Measurements from ENCODE around the gene EHD1.

The EHD1 gene

GRCh38 chr11:64839887-64840782 is 38.3 kb downstream of the EHD1 start:
- H3K4me1 Mint-ChIP-seq, result peaks cover 9% of the 10 kb centered on the region
- H3K27me3 Mint-ChIP-seq (ENCODE audit: low read depth), result peaks cover 9% of the 10 kb centered on the region
- TF ChIP-seq CTCF (IDR thresholded peaks at IDR 0.05; ENCODE audit: unreplicated experiment in 3 of 3), result no peak
- no peak overlapping the region for H3K27ac Mint-ChIP-seq
- H3K9me3 Mint-ChIP-seq, result no peaks in the 10 kb centered on the region
- no peaks in the 10 kb centered on the region for H3K36me3 Mint-ChIP-seq (ENCODE audit: low read depth)
- no peak overlapping the region for H3K4me3 Mint-ChIP-seq

GRCh38 chr11:64839335-64839734 is 39.1 kb downstream of the EHD1 start:
- Mint-ChIP-seq H3K4me1 (peaks cover 9% of the 10 kb centered on the region), H3K4me3 (no peak overlapping the region), H3K9me3 (no peaks in the 10 kb centered on the region), H3K27ac (no peak overlapping the region), H3K36me3 (ENCODE audit: low read depth) (no peaks in the 10 kb centered on the region), H3K27me3 (ENCODE audit: low read depth) (peaks cover 8% of the 10 kb centered on the region)
- TF ChIP-seq CTCF (IDR thresholded peaks at IDR 0.05; ENCODE audit: unreplicated experiment in 3 of 3), result no peak

GRCh38 chr11:64838600-64839334 is 39.7 kb downstream of the EHD1 start:
- Mint-ChIP-seq H3K4me1 (peaks cover 5% of the 10 kb centered on the region), H3K4me3 (no peak overlapping the region), H3K36me3 (ENCODE audit: low read depth) (no peaks in the 10 kb centered on the region), H3K9me3 (no peaks in the 10 kb centered on the region), H3K27me3 (ENCODE audit: low read depth) (peaks cover 3% of the 10 kb centered on the region), H3K27ac (no peak overlapping the region)
- TF ChIP-seq CTCF (IDR thresholded peaks at IDR 0.05; ENCODE audit: unreplicated experiment in 3 of 3), result no peak

GRCh38 chr11:64837887-64838351 is 40.5 kb downstream of the EHD1 start:
- no peak for TF ChIP-seq CTCF (IDR thresholded peaks at IDR 0.05; ENCODE audit: unreplicated experiment in 3 of 3)
- peaks cover under 1% of the 10 kb centered on the region for H3K4me1 Mint-ChIP-seq
- H3K27me3 Mint-ChIP-seq (ENCODE audit: low read depth), result no peaks in the 10 kb centered on the region
- H3K9me3 Mint-ChIP-seq, result no peaks in the 10 kb centered on the region
- no peak overlapping the region for H3K4me3 Mint-ChIP-seq
- no peaks in the 10 kb centered on the region for H3K36me3 Mint-ChIP-seq (ENCODE audit: low read depth)
- H3K27ac Mint-ChIP-seq, result no peak overlapping the region

GRCh38 chr11:64836448-64837072 is 41.9 kb downstream of the EHD1 start:
- no peaks in the 10 kb centered on the region for H3K9me3 Mint-ChIP-seq
- no peaks in the 10 kb centered on the region for H3K27me3 Mint-ChIP-seq (ENCODE audit: low read depth)
- TF ChIP-seq CTCF (IDR thresholded peaks at IDR 0.05; ENCODE audit: unreplicated experiment in 3 of 3), result no peak
- no peaks in the 10 kb centered on the region for H3K36me3 Mint-ChIP-seq (ENCODE audit: low read depth)
- no peak overlapping the region for H3K4me3 Mint-ChIP-seq
- no peak overlapping the region for H3K27ac Mint-ChIP-seq
- no peaks in the 10 kb centered on the region for H3K4me1 Mint-ChIP-seq
